HCT116 (cell line): ENCODE measurements around the gene DBP. TPM values are rescaled to one million over a fixed set of nuclear protein-coding genes. Genes with fewer than 3 reads are reported as not detected.

Experiments used
- ATAC-seq: fragments of 200-7000 bp; cut with Tn5 transposase; 2 replicates; pipeline ENCODE4 v1.9.1; 2020; ENCODE audit warnings: mild to moderate bottlenecking, moderate library complexity
- BruUV-seq: library from RNA; stranded (reverse); fragments of 400-500 nt; replicated peaks from 2 replicates; lab custom pipeline; 2021; lab: Mats Ljungman, UMichigan
- CTCF ChIA-PET: fragments of 300-600 bp; sonication (Branson Sonifier 250); formaldehyde crosslinking; loops from one replicate; lab custom pipeline; 2021; ENCODE audit warnings: antibody characterized with exemption; lab: Charles Lee
- POLR2A ChIA-PET: fragments of 300-600, 350-600 bp; sonication (Branson Sonifier 250); formaldehyde crosslinking; loops from one replicate; lab custom pipeline; 2021; ENCODE audit warnings: antibody characterized with exemption; lab: Charles Lee
- RAD21 ChIA-PET, 2 experiments: fragments of 300-600 bp; sonication (Branson Sonifier 250); formaldehyde crosslinking; loops; one replicate each; lab custom pipeline; 2023; ENCODE audit warnings: low total read pairs in 2 of 2; ENCODE audit not compliant: uncharacterized antibody in 2 of 2, unreplicated experiment in 2 of 2, low non-redundant PET in 1 of 2; lab: Charles Lee
- DNase-seq: peaks from one replicate; pipeline ENCODE4 v3.0.0-alpha.2; 2010; ENCODE audit warnings: low read depth, low spot score
- H2AFZ ChIP-seq: fragments of 200-600 bp; shearing (Covaris generic), sonication (generic); 2 replicates; pipeline ENCODE4 v1.6.1; 2017; ENCODE audit warnings: low read depth, mixed run types, mixed read lengths, antibody characterized with exemption, low read length; ENCODE audit not compliant: poor library complexity, severe bottlenecking
- H3K27ac ChIP-seq: 2 replicates; pipeline ENCODE4 v1.5.1; 2012; ENCODE audit warnings: low read depth, low read length
- H3K27me3 ChIP-seq: fragments of 200-600 bp; sonication (generic); 2 replicates; pipeline ENCODE4 v1.6.1; 2016; ENCODE audit warnings: mixed run types, low read length, mixed read lengths; ENCODE audit not compliant: insufficient read depth
- H3K36me3 ChIP-seq, 2 experiments: fragments of 200-500 bp in 1 of 2; fragments of 200-600 bp in 1 of 2; sonication (Bioruptor generic) in 1 of 2; sonication (generic) in 1 of 2; 2 replicates each; pipeline versions ENCODE4 v1.5.1 to v1.6.1; 2014 to 2016; ENCODE audit warnings: low read length in 2 of 2, inconsistent platforms in 1 of 2, mixed read lengths in 1 of 2, mixed run types in 1 of 2; ENCODE audit not compliant: insufficient read depth in 2 of 2, control insufficient read depth in 1 of 2
- H3K4me1 ChIP-seq, 2 experiments: fragments of 200-600 bp in 1 of 2; sonication (generic) in 1 of 2; 2 replicates each; pipeline versions ENCODE4 v1.5.1 to v1.6.1; 2012 to 2017; ENCODE audit warnings: low read length in 2 of 2, inconsistent platforms in 1 of 2, mild to moderate bottlenecking in 1 of 2, mixed read lengths in 1 of 2, mixed run types in 1 of 2, moderate library complexity in 1 of 2; ENCODE audit not compliant: insufficient read depth in 2 of 2, control insufficient read depth in 1 of 2
- H3K4me2 ChIP-seq: fragments of 200-600 bp; sonication (generic); 2 replicates; pipeline ENCODE4 v1.6.1; 2017; ENCODE audit warnings: mixed run types, low read length, mixed read lengths
- H3K4me3 ChIP-seq, 2 experiments: fragments of 200-600 bp in 1 of 2; sonication (generic) in 1 of 2; replicated peaks in 1 of 2; 2 replicates each; pipeline ENCODE4 v1.5.1; 2011 to 2016; ENCODE audit warnings: low read length in 2 of 2, control low read depth in 1 of 2, low read depth in 1 of 2, mild to moderate bottlenecking in 1 of 2, mixed read lengths in 1 of 2, mixed run types in 1 of 2
- H3K79me2 ChIP-seq: fragments of 200-600 bp; sonication (generic); 2 replicates; pipeline ENCODE4 v1.6.1; 2017; ENCODE audit warnings: mild to moderate bottlenecking, mixed run types, low read length, moderate library complexity, mixed read lengths; ENCODE audit not compliant: insufficient read depth
- H3K9ac ChIP-seq: fragments of 200-600 bp; sonication (generic); 2 replicates; pipeline ENCODE4 v1.6.1; 2016; ENCODE audit warnings: low read length, mixed read lengths
- H3K9me2 ChIP-seq: fragments of 200-600 bp; sonication (generic), shearing (Covaris generic); 2 replicates; pipeline ENCODE4 v1.6.1; 2017; ENCODE audit warnings: mixed run types, mild to moderate bottlenecking, moderate library complexity; ENCODE audit not compliant: insufficient read depth
- H3K9me3 ChIP-seq, 2 experiments: fragments of 200-500 bp in 1 of 2; fragments of 200-600 bp in 1 of 2; sonication (Bioruptor generic) in 1 of 2; sonication (generic) in 1 of 2; 2 replicates each; pipeline ENCODE4 v1.6.1; 2014 to 2017; ENCODE audit warnings: low read length in 2 of 2, mixed read lengths in 2 of 2, inconsistent platforms in 1 of 2, low read depth in 1 of 2, mild to moderate bottlenecking in 1 of 2, mixed run types in 1 of 2, moderate library complexity in 1 of 2; ENCODE audit not compliant: control insufficient read depth in 1 of 2, insufficient read depth in 1 of 2
- H4K20me1 ChIP-seq: fragments of 200-600 bp; sonication (generic), shearing (Covaris generic); 2 replicates; pipeline ENCODE4 v1.6.1; 2017; ENCODE audit warnings: mixed run types, mild to moderate bottlenecking, moderate library complexity; ENCODE audit not compliant: insufficient read depth
- CEBPB ChIP-seq: IDR thresholded peaks from 2 replicates; pipeline ENCODE4 v1.6.1; 2012; ENCODE audit warnings: low read depth
- EGR1 ChIP-seq: IDR thresholded peaks from 2 replicates; pipeline ENCODE4 v1.6.1; 2012; ENCODE audit warnings: low read depth
- ELF1 ChIP-seq: IDR thresholded peaks from 2 replicates; pipeline ENCODE4 v1.6.1; 2012; ENCODE audit warnings: low read depth, borderline replicate concordance
- EZH2 ChIP-seq: fragments of 200-600 bp; sonication (generic); IDR thresholded peaks from 2 replicates; pipeline ENCODE4 v1.6.1; 2017; ENCODE audit warnings: antibody characterized with exemption, mixed run types
- EZH2phosphoT487 ChIP-seq: fragments of 200-600 bp; IDR thresholded peaks from 2 replicates; pipeline ENCODE4 v1.6.1; 2018; ENCODE audit warnings: antibody characterized with exemption, borderline replicate concordance
- FOSL1 ChIP-seq: IDR thresholded peaks from 2 replicates; pipeline ENCODE4 v1.6.1; 2012; ENCODE audit warnings: low read depth
- POLR2AphosphoS5 ChIP-seq: IDR thresholded peaks from 2 replicates; pipeline ENCODE4 v1.6.1; 2011; ENCODE audit warnings: mild to moderate bottlenecking, low read depth, low read length, moderate library complexity
- SP1 ChIP-seq: IDR thresholded peaks from 2 replicates; pipeline ENCODE4 v1.6.1; 2012; ENCODE audit warnings: low read depth
- SRF ChIP-seq: IDR thresholded peaks from 2 replicates; pipeline ENCODE4 v1.6.1; 2012; ENCODE audit warnings: low read depth
- TCF7L2 ChIP-seq: IDR thresholded peaks from 2 replicates; pipeline ENCODE4 v1.7.0; 2011; ENCODE audit warnings: borderline replicate concordance, inconsistent platforms; ENCODE audit not compliant: insufficient read depth, insufficient read length; ENCODE audit errors: extremely low read depth
- ZNF274 ChIP-seq: fragments of 200-500 bp; sonication (Bioruptor generic); IDR thresholded peaks from 2 replicates; pipeline ENCODE4 v1.6.1; 2014; ENCODE audit warnings: mild to moderate bottlenecking, low read depth, low read length, inconsistent platforms
- intact Hi-C: fragments of 100-400 bp; cut with micrococcal nuclease; formaldehyde crosslinking; loops from 2 replicates; pipeline ENCODE4 v1.10.0; 2022
- total RNA-seq: library from RNA; stranded (reverse); gene quantifications from one replicate; pipeline ENCODE4 v1.2.1, GENCODE V29; 2021; ENCODE audit not compliant: unreplicated experiment
- TF ChIP-seq, protein P1 (sequence below): IDR thresholded peaks from 2 replicates; pipeline ENCODE4 v1.6.1; 2012; ENCODE audit warnings: low read depth
- TF ChIP-seq, protein P2 (sequence below): IDR thresholded peaks from 2 replicates; pipeline ENCODE4 v1.6.1; 2012
- TF ChIP-seq, protein P3 (sequence below), 3 experiments: fragments of 200-600 bp in 1 of 3; sonication (generic) in 1 of 3; IDR thresholded peaks in 2 of 3; conservative IDR thresholded peaks in 1 of 3; 2 replicates each; pipeline ENCODE4 v1.5.1; 2012 to 2017; ENCODE audit warnings: low read depth in 2 of 3, low read length in 2 of 3, antibody characterized with exemption in 1 of 3, borderline replicate concordance in 1 of 3, control low read depth in 1 of 3, mild to moderate bottlenecking in 1 of 3, mixed read lengths in 1 of 3, mixed run types in 1 of 3, moderate library complexity in 1 of 3; ENCODE audit not compliant: insufficient read depth in 1 of 3
- TF ChIP-seq, protein P4 (sequence below): IDR thresholded peaks from 2 replicates; pipeline ENCODE4 v1.6.1; 2012

Gene DBP
- total RNA-seq, 1 experiment from 2014 or later, result 45.9 TPM

DNA sequence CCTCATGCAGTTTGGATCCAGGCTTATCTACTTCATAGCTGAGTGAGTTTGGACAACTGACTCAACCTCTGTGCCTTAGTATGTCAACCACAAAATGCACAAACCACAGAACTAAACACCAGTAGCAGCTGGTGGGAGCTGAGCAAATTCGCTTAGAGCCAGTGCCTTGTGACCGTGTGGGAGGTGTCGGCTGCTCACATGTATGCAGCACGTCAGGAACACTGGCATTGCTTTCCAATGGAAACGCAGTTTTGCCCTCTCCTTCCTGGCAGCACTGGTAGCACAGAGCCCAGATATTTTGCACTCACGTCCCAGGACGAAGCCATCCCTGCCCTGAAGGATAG, 43.9 kb upstream of the DBP start:
- Histone ChIP-seq H3K27me3 (no peaks in the 10 kb centered on the region), H3K9me3 (no peaks in the 10 kb centered on the region), H2AFZ (no peak overlapping the region), H3K9ac (no peak overlapping the region), H4K20me1 (no peaks in the 10 kb centered on the region), H3K4me1 (peaks cover 30 to 32% of the 10 kb centered on the region in 2 experiments), H3K36me3 (no peaks in the 10 kb centered on the region), H3K4me3 (no peak overlapping the region), H3K79me2 (no peaks in the 10 kb centered on the region), H3K9me2 (no peaks in the 10 kb centered on the region), H3K4me2 (no peak overlapping the region), H3K27ac (no peak overlapping the region; the same call in 1 of the 2 replicates)
- intact Hi-C loops, result no loop called here
- no peak for DNase-seq
- ATAC-seq, result no peak
- ChIA-PET CTCF (no interaction called here), RAD21 (no interaction called here), POLR2A (no interaction called here)
- BruUV-seq, result no TSS peak
- TF ChIP-seq, protein P1, sequence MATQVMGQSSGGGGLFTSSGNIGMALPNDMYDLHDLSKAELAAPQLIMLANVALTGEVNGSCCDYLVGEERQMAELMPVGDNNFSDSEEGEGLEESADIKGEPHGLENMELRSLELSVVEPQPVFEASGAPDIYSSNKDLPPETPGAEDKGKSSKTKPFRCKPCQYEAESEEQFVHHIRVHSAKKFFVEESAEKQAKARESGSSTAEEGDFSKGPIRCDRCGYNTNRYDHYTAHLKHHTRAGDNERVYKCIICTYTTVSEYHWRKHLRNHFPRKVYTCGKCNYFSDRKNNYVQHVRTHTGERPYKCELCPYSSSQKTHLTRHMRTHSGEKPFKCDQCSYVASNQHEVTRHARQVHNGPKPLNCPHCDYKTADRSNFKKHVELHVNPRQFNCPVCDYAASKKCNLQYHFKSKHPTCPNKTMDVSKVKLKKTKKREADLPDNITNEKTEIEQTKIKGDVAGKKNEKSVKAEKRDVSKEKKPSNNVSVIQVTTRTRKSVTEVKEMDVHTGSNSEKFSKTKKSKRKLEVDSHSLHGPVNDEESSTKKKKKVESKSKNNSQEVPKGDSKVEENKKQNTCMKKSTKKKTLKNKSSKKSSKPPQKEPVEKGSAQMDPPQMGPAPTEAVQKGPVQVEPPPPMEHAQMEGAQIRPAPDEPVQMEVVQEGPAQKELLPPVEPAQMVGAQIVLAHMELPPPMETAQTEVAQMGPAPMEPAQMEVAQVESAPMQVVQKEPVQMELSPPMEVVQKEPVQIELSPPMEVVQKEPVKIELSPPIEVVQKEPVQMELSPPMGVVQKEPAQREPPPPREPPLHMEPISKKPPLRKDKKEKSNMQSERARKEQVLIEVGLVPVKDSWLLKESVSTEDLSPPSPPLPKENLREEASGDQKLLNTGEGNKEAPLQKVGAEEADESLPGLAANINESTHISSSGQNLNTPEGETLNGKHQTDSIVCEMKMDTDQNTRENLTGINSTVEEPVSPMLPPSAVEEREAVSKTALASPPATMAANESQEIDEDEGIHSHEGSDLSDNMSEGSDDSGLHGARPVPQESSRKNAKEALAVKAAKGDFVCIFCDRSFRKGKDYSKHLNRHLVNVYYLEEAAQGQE, result no peak
- TF ChIP-seq TCF7L2 (no peak), EGR1 (no peak), CEBPB (no peak), EZH2 (no peak), EZH2phosphoT487 (no peak), FOSL1 (no peak), SP1 (no peak), POLR2AphosphoS5 (no peak), ELF1 (no peak), SRF (no peak), ZNF274 (no peak)
- TF ChIP-seq, protein P2, sequence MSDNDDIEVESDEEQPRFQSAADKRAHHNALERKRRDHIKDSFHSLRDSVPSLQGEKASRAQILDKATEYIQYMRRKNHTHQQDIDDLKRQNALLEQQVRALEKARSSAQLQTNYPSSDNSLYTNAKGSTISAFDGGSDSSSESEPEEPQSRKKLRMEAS, result no peak
- TF ChIP-seq, protein P3, sequence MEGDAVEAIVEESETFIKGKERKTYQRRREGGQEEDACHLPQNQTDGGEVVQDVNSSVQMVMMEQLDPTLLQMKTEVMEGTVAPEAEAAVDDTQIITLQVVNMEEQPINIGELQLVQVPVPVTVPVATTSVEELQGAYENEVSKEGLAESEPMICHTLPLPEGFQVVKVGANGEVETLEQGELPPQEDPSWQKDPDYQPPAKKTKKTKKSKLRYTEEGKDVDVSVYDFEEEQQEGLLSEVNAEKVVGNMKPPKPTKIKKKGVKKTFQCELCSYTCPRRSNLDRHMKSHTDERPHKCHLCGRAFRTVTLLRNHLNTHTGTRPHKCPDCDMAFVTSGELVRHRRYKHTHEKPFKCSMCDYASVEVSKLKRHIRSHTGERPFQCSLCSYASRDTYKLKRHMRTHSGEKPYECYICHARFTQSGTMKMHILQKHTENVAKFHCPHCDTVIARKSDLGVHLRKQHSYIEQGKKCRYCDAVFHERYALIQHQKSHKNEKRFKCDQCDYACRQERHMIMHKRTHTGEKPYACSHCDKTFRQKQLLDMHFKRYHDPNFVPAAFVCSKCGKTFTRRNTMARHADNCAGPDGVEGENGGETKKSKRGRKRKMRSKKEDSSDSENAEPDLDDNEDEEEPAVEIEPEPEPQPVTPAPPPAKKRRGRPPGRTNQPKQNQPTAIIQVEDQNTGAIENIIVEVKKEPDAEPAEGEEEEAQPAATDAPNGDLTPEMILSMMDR (IDR thresholded peaks at IDR 0.05 in 2 of 3, conservative IDR thresholded peaks at IDR 0.05 in 1 of 3; ENCODE audit: borderline replicate concordance in 1 of 3, insufficient read depth in 1 of 3, low read depth in 2 of 3, low read length in 2 of 3), result no peak
- TF ChIP-seq, protein P4, sequence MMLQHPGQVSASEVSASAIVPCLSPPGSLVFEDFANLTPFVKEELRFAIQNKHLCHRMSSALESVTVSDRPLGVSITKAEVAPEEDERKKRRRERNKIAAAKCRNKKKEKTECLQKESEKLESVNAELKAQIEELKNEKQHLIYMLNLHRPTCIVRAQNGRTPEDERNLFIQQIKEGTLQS, result no peak
